NCI-H2171 treated with DMSO at 0.1 percent for 48 hours (cell line): ENCODE results near the gene RNF123.
"Not testable (repeated sequence)": the region's sequence is repeated elsewhere in the genome, so short reads cannot be mapped to it uniquely, and the experiment has no call there.

Source experiments
- DNase-seq: peaks from one replicate; lab custom pipeline; 2025; lab: John Stamatoyannopoulos, UW

Gene RNF123

DNA sequence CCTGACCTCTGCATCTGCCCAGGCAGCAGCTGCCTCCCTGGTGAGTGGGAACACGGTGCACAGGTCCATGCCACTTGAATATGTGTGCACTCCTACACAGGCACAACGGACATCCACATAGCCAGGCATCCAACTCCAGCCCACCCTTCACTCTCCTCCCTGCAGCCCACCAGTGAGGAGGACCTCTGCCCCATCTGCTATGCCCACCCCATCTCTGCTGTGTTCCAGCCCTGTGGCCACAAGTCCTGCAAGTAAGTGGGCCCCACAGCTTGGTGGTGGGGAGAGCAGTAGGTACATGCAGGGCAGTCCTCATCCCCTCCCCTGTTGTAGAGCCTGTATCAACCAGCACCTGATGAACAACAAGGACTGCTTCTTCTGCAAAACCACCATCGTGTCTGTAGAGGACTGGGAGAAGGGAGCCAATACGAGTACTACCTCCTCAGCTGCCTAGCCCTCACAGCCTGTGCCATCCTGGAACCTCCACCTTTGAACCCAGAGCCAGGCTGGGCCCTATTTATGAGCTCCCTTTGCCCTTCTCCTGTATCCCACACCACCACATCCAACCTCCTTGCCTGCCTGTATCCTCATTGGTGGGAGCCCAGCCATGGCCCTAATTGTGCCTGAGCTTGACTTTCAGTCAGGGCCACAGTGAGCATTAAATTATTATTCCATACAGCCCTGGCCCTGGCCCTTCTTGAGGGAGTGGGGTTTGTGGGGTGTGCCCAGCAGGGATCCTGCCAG is 31.7 kb downstream of the RNF123 start:
- DNase-seq: no peak

DNA sequence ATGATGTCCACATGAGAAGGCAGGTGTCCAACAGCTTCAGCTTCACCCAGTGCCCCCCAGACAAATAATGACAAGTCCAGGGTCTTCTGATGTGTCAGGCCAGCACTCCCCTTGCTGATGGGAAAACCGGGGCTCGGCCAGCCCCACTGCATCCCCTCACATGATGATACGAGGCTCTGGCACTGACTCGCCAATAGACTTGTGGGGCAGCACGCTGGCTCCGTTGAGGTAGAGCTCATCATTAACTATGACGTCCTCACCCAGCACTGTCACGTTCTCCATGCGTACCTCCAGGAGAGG is 32.2 kb downstream of the RNF123 start:
- DNase-seq: no peak

DNA sequence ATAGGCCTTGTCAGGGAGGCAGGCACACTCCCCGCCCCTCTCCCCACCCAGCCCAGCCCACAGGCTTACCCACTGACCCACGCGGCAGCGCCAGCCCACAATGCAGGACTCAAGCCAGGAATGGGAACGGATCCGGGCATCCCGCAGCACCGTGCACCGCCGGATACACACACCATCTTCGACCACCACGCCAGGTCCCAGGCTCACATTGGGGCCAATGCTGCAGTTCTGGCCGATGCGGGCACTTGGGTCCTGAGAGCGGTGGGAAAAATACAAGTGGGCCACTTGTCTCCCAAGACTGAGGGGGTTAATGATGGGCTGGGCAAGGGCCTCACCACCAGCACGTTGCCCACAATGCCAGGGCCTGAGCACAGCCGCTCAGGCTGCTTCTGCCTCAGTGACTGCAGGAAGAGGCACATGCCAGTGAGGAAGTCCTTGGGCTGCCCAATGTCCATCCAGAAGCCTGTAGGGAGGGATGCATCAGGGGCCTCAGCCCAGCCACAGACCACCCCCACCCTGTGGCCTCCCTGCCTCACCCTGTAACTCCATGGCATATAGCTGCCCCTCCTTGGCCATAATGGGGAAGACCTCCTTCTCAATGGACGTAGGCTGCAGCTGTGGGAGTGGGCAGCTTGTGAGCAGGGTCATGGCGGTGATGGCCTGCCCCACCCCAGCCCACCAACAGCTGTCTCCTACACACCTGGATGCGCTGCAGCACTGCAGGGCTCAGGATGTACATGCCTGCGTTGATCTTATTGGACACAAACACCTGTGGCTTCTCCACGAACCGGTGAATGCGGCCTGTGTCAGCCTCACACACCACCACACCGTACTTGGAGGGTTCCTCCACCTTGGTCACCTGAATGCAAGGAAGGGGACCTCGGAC is 32.8 kb downstream of the RNF123 start:
- DNase-seq: no peak

DNA sequence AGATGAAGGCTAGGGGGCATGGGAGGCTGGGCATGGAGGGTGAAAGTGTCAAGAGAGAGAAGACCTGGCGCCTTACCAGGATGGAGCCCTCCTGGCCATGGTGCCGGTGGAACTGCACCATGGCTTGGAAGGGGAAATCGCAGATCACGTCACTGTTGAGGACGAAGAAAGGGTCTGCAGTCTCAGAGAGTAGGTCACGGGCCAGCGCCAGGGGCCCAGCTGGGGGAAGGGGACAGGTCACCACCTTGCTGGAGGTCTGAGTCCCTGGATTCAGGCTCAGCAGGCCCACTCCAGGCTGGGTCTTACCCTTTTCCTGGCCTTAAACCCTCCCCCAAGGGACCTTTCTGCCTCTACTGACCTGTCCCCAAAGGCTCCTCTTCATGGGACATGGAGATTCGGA is 33.5 kb downstream of the RNF123 start:
- DNase-seq: no peak

DNA sequence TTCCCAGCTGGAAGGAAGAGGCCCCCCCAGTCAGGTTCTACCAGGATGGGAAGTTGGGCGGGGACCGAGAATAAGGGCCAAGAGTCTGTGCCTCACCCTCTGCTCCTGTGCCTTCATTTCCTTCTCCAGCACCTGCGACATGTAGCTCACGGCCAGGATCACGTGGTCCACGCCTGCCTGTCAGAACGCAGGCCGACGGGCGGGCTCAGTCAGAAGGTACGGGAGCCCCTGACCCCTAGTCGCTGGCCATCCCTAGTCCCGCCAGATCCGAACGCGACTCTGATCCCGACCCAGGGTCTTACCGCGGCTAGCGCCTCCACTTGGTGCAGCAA is 33.9 kb downstream of the RNF123 start:
- DNase-seq: peak; percentile 24

DNA sequence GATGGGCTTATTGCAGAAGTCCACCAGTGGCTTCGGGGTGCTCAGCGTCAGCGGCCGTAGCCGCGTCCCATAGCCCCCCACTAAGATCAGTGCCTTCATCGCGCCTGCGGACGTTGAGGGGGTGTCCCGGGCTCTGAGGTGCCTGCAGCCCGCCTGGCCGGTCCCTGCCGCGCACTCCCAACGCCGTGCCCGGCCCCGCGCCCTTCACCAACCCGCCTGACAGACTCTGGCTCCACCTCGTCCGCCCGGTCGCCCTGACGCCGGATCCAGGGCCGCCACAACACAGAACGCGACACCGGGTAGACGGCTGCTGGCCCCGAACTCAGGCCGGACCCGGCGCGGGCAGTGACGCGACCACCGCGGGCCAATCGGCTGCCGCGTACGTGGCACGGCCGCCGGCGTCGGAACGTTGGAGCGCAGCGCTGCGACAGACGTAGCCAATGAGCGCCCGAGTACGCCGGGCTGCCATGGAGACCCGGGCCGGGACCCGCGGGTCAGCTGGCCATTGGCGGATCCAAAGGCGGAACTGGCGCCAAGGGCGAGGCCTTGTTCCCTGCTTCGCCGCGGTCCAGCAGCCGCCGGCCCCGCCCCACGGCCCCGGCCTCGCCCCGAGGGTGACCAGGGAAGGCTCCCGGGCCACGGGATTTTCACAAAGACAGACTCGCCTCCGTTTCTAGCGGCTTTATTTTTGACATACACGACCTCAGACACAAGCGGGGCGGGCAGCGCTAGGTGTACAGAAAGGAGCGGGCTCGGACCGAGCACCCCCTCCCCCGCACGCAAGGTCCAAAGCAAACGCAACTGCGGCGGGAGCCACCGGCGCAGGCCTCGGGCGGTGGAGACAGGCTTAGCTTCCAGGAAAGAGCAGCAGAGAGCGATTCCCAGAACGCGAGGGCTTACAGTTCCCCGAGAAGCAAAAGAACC is 34.5 kb downstream of the RNF123 start, which contains the start of gene GMPPB:
Gene GMPPB (minus strand): TSS at position 324 of the 924 bp plus-strand sequence. CDS start 225 bp downstream, at position 99.
- peak; percentile 80 for DNase-seq

DNA sequence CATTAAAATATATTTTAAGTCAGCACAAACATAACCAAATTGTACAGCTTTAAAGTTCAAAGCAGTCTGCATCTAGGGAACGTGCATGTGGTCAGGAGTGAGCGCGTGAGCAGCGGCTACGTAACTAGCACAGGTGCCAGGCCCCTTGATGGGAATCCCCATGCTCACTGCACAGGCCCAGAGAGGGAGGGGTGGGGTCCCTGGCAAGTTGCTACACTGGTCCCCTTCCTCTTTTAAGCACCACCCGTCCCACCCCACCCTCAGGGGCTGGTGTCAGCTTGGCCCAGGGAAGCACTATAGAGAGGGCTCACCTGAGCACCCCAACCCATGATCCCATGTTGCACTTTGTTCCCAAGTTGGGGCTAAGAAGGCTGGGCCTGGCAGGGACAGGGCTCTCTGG is 35.2 kb downstream of the RNF123 start:
- DNase-seq: no peak

DNA sequence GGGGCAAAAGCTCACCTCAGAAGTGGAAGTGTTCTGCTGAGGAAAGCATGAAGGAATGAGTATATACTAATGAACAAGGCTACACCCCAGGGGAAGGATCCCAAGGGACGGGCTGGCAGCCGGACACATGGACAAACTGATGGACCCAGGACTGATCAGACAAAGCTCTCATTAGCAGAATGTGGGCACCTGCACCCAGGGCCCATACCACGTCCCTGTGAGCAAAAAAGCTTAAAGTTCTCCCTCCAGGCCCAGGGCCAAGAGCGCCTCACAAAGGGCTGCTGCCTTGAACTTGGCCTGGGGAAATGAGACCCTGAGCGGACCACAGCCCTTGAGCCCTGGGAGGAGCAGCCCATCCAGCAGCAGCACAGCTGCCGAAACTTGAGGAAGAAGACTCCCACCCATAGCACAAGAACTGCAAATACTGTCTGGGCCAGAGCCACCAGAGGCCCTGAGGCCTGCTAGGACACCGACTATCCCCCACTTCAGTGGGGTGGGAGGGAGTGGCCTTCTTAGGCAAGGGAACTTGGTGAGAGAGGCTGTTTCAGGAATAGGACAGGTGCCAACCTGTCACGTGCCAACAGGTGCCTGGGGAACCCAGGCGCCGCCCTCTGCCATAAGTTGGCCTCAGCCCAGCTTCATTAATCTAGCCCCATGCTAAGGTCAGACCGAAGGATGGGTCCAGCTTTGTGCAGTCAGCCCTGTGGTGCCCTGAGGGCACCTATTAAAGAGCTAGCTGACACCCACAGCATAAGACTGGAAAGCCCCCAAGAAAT is 36.7 kb downstream of the RNF123 start:
- DNase-seq: no peak

DNA sequence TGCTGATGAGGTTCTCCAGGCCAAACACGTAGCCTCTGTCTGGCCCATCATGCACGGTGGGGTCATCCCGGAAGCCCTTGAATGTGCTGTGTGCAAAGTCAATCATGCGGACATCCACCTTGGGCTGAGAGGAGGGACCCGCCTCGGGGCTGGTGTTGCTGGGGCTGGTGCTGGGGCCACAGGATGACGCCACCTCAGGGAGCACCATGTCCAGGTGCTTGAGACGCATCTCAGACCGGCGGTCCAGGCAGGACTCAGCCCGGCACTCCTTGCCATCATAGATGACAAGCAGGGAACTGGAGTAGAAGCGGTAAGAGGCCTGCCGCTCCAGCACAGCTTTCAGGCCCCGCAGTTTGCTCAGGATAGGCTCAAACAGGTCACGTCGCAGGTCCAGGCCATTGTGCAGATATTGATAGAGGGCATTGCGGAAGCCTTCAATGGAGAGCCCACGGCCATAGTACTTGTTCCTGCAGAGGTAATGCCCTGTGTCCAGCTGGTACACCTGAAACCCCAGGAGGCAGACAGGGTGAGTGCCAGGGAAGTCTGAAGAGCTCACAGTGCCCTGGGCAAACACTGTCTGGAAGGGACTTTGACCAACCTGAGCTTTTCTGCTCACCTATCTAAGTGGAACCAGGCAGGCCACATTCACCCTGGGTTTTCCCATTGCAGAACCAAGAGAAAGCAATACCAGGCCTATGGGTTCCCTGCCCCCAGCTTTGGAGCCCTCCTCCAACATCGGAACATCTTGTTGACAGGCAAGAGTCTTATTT is 38.0 kb downstream of the RNF123 start:
- no peak for DNase-seq

DNA sequence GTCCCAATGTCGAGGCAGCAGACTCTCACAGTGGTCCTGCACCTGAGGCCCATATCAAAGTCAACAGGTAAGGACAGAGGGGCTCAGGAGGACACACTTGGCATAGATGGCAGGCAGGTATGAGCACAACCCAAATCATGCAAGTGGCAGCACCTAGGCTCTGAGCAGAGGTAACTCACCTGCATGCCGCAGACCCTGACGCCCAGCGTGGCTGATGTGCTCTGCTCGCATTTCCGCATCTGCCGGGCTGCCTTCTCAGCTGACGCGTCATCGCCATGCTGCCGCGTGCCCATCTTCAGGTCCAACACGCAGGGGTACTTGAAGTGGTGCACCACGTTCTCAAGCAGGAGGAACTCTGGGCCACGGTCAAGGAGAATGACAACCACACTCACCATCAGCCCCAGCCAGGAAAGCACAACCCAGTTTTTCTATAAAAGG is 38.6 kb downstream of the RNF123 start:
- no peak for DNase-seq

DNA sequence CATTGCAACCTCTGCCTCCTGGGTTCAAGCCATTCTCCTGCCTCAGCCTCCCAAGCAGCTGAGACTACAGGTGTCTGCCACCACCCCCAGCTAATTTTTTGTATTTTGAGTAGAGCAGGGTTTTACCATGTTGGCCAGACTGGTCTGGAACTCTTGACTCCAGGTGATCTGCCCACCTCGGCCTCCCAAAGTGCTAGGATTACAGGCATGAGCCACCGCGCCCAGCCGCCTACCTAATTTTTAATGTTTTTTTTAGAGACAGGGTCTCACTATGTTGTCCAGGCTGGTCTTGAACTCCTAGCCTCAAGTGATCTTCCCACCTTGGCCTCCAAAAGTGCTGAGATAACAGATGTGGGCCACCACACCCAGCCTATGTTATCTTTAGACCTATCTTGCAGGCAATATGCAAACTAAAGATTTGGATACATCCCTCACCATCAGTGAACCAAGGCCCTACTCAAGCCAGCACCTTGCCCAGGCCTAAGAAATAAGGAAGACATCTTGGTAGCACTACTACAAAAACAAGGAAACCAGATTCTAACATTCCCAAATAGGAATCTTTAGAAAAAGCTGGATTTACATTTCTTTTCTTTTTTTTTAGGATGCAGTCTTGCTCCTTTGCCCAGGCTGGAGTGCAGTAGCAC is 40.7 kb downstream of the RNF123 start:
- no peak for DNase-seq

DNA sequence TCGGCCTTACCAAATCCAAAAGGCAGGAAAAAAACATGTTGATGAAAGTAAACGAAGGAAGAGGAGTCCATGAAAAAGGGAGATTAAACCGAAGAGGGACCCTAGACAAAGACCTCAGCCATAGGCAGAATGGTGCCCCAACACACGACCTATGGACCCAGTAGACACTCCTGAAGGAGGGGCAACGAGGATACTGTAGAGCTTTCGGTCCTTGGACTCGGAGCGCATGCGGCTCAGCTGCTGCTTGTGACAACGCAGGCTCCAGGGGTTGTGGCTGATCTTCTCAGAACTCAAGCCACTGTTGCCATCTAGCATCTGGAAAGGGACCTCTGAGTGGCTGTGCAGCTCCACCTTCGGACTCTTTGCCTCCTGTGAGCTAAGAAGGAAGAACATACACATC is 43.2 kb downstream of the RNF123 start:
- DNase-seq: no peak

DNA sequence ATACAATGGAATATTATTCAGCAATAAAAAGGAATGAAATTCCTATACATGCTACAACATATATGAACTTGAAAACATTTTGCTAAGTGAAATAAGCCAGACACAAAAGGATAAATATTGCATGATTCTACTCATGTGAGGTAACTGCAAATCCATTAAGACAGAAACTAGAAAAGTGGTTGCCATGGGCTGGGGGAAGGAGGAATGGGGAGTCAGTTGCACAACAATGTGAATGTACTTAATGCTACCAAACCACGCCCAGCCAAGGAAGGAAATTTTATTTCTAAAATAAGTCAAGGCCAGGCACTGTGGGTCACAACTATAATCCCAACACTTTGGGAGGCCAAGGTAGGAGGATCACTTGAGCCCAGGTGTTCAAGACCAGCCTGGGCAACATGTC is 44.2 kb downstream of the RNF123 start:
- no peak for DNase-seq

DNA sequence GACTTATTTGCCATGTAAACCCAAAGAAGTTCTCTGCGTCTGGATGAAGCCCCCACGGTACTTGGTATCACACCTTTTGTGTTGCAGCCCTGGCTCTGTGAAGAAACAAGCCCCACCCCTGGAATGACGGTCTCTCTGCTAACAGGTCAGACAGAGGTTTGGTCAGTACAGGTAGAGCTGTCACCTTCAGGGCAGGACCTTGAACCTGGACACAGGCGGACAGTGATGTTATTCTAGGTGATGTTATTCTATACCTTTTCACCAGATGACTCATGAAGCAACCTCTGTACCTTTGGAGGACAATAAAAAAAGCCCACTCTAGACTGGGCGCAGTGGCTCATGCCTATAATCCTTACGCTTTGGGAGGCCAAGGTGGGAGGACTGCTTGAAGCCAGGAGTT is 45.4 kb downstream of the RNF123 start:
- DNase-seq: no peak

DNA sequence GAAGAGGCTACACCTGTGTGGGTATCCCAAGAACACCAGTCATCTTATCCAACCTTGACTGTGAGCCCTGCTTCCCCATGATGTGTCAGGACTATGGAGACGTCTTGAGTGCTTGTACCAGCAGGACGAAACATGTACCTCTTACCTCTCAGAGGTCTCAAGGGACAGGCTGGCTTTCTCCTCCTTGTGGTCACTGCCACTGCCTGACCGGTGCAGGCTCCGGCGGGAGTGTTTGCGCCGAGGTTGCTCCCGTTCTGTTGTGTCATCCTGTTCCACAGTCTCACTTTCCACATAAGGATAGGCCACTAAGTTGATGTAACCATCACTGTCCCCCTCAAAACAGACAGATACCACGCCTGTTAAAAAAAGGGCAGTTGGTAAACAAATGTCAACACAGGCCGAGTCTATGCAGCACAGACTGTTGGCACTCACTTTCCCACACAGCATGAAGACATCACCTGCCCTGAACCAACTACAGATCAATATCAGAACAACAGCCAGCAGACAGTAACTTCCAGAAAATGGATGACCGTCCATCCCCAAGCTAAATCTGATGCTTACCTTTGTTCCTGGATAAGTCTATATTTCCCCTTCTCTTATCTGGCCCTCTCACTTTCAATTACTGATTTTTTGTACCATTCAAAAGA is 48.8 kb downstream of the RNF123 start:
- no peak for DNase-seq

DNA sequence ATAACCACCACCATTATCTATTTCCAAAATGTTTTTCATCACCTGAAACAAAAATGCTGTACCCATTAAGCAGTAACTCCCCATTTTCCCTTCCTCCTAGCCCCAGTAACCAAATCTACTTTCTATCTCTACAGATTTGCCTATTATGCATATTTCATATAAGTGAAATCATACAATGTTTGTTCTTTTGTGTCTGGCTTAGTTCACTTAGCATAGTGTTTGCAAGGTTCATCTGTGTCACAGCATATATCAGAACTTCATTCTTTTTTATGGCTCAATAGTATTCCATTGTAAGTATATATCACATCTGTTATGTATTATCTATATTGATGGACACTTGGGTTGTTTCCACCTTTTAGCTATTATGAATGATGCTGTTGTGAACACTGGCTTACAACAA is 51.1 kb downstream of the RNF123 start:
- DNase-seq: no peak

DNA sequence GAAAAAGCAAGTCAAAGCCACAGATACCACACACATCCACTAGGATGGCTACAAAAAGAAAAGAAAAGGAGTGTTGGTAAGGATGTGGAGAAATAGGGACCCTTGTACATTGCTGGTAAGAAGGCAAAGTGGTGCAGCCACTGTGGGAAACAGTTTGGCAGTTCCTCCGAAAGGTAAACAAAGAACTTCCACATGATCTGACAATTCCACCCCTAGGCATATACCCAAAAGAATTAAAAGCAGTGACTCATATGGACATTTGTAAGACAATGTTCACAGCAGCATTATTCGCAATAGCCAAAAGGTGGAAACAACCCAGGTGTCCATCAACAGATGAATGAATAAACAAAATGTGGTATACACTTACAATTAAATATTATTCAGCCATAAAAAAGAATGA is 56.6 kb downstream of the RNF123 start:
- DNase-seq: no peak

DNA sequence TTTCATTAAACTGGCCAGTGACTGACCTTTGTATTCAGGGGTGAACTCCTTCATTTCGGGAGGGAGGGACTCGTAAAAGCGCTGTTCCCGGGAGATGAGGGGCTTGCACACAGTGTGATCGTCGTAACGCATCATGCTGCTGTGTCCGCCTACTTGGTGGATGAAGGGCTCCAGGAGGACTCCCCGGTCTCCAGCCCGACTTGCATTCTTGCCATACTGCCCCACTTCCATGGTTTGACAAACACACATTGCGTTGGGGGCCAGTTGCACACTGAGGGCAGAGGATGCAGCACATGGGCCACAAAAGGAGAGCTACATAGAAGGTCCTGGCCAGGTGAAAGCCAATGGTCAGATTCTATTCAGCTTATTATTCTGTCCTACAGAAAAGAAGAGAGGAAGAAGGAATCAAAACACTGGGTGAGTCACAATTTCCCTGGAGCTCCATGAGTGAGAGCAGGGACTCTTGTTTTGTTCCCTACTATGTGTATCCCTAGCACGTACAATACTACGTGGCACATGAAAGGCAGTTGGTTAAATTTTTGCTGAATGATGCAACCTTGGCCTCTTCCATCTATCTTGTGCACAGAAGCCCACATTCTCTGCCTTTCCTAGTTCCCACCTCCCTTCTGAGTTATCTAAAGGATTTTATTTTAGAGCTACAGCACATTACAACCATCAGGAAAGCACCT is 58.6 kb downstream of the RNF123 start:
- DNase-seq: no peak

DNA sequence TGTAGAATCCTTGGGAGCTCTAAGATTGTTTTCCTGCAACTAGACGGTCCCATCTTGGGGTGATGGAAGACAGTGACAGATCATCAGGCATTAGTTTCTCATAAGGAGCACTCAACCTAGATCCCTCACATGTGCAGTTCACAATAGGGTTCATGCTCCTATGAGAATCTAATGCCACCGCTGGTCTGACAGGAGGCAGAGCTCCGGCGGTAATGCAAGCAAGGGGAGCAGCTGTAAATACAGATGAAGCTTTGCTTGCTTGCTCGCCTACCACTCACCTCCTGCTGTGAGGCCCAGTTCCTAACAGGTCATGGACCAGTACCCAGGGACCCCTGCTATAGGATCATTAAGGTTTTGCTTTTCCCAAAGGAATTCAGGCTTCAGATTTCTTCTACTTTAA is 59.5 kb downstream of the RNF123 start:
- DNase-seq: not testable (repeated sequence)
